H1 (cell line): Measurements from ENCODE around the gene PLEK. TPM values are rescaled to one million over a fixed set of nuclear protein-coding genes. Genes with fewer than 3 reads are reported as not detected.

Source experiments
- CTCF ChIA-PET: fragments of 300-600 bp; sonication (Branson Sonifier 250); formaldehyde crosslinking; loops from one replicate; lab custom pipeline; 2021; ENCODE audit not compliant: partially characterized antibody; lab: Charles Lee
- POLR2A ChIA-PET: fragments of 300-600 bp; sonication (Branson Sonifier 250); formaldehyde crosslinking; loops from one replicate; lab custom pipeline; 2021; ENCODE audit warnings: inconsistent platforms; ENCODE audit not compliant: partially characterized antibody; lab: Charles Lee
- DNase-seq, 2 experiments: peaks; one replicate each; pipeline versions ENCODE4 v3.0.0 to v3.0.0-alpha.2; 2010 to 2022; ENCODE audit warnings: low spot score in 2 of 2, low read depth in 1 of 2, mixed read lengths in 1 of 2
- FAIRE-seq: peaks from 2 replicates; lab custom pipeline; 2011; peaks lifted over from hg19 to GRCh38; lab: Jason Lieb, UNC
- H2AFZ ChIP-seq: 2 replicates; pipeline ENCODE4 v1.8.1; 2012; ENCODE audit warnings: low read length, inconsistent platforms
- H2AK5ac ChIP-seq: 2 replicates; pipeline ENCODE4 v1.6.1; 2013; ENCODE audit warnings: low read depth, low read length
- H2BK120ac ChIP-seq: replicated peaks from 2 replicates; pipeline ENCODE3; 2013; ENCODE audit warnings: low read depth, low read length, inconsistent platforms
- H2BK12ac ChIP-seq: 2 replicates; pipeline ENCODE4 v1.6.1; 2013; ENCODE audit warnings: low read depth, low read length
- H2BK15ac ChIP-seq: 2 replicates; pipeline ENCODE4 v1.6.1; 2013; ENCODE audit warnings: low read length
- H2BK20ac ChIP-seq: 2 replicates; pipeline ENCODE4 v1.6.1; 2013; ENCODE audit warnings: low read length
- H2BK5ac ChIP-seq: 2 replicates; pipeline ENCODE4 v1.6.1; 2013; ENCODE audit warnings: low read depth, low read length
- H3K14ac ChIP-seq: 2 replicates; pipeline ENCODE4 v1.6.1; 2013; ENCODE audit warnings: inconsistent platforms; ENCODE audit not compliant: insufficient read length
- H3K18ac ChIP-seq: 2 replicates; pipeline ENCODE4 v1.6.1; 2013; ENCODE audit warnings: low read length; ENCODE audit errors: extremely low read depth
- H3K23ac ChIP-seq: 2 replicates; pipeline ENCODE4 v1.6.1; 2013; ENCODE audit warnings: inconsistent platforms; ENCODE audit not compliant: insufficient read length
- H3K23me2 ChIP-seq: 2 replicates; pipeline ENCODE4 v1.6.1; 2013; ENCODE audit warnings: low read depth, low read length
- H3K27ac ChIP-seq: 2 replicates; pipeline ENCODE4 v1.6.1; 2011; ENCODE audit warnings: low read depth, low read length, inconsistent platforms
- H3K27me3 ChIP-seq, 4 experiments: replicated peaks in 1 of 4; 1 replicate in 1 of 4; 2 replicates in 3 of 4; pipeline versions ENCODE4 v1.6.1 to v1.8.1; 2011 to 2013; ENCODE audit warnings: low read length in 3 of 4, mild to moderate bottlenecking in 3 of 4, inconsistent platforms in 2 of 4, mixed read lengths in 2 of 4, moderate library complexity in 1 of 4; ENCODE audit not compliant: control insufficient read depth in 3 of 4, insufficient read depth in 3 of 4; ENCODE audit errors: extremely low read depth in 1 of 4
- H3K36me3 ChIP-seq, 4 experiments: 2 replicates each; pipeline versions ENCODE4 v1.6.1 to v1.8.1; 2011 to 2013; ENCODE audit warnings: mild to moderate bottlenecking in 4 of 4, low read length in 3 of 4, moderate library complexity in 2 of 4, control low read depth in 1 of 4, inconsistent platforms in 1 of 4; ENCODE audit not compliant: insufficient read depth in 4 of 4, control insufficient read depth in 2 of 4
- H3K4ac ChIP-seq: replicated peaks from 2 replicates; pipeline ENCODE3; 2013; ENCODE audit warnings: low read length, low read depth, mixed read lengths, inconsistent platforms; ENCODE audit not compliant: insufficient read length
- H3K4me1 ChIP-seq, 4 experiments: replicated peaks in 1 of 4; 1 replicate in 1 of 4; 2 replicates in 3 of 4; pipeline versions ENCODE4 v1.6.1 to v1.8.1; 2011 to 2013; ENCODE audit warnings: low read length in 3 of 4, inconsistent platforms in 2 of 4, mixed read lengths in 1 of 4; ENCODE audit not compliant: insufficient read depth in 4 of 4, control insufficient read depth in 3 of 4
- H3K4me2 ChIP-seq, 2 experiments: 2 replicates each; pipeline versions ENCODE4 v1.6.1 to v1.8.1; 2011 to 2013; ENCODE audit warnings: low read depth in 2 of 2, low read length in 2 of 2, control low read depth in 1 of 2, inconsistent platforms in 1 of 2, mild to moderate bottlenecking in 1 of 2; ENCODE audit not compliant: insufficient read depth in 1 of 2
- H3K4me3 ChIP-seq, 4 experiments: fragments of 200-600, 300-600 bp in 1 of 4; sonication (generic), shearing (Covaris generic), sonication (Bioruptor Twin) in 1 of 4; 2 replicates each; pipeline versions ENCODE4 v1.5.1 to v1.8.1; 2011 to 2016; ENCODE audit warnings: low read length in 4 of 4, low read depth in 3 of 4, control low read depth in 2 of 4, inconsistent platforms in 2 of 4, mild to moderate bottlenecking in 2 of 4, mixed read lengths in 1 of 4, moderate library complexity in 1 of 4; ENCODE audit not compliant: insufficient read depth in 2 of 4; ENCODE audit errors: extremely low read depth in 1 of 4
- H3K56ac ChIP-seq: replicated peaks from 2 replicates; pipeline ENCODE3; 2013; ENCODE audit warnings: low read depth, mild to moderate bottlenecking, mixed read lengths, low read length, inconsistent platforms; ENCODE audit not compliant: insufficient read length
- H3K79me1 ChIP-seq: 2 replicates; pipeline ENCODE4 v1.6.1; 2013; ENCODE audit warnings: low read depth, low read length, control low read depth
- H3K79me2 ChIP-seq, 2 experiments: 2 replicates each; pipeline versions ENCODE4 v1.6.1 to v1.8.1; 2012 to 2013; ENCODE audit warnings: low read length in 2 of 2, mild to moderate bottlenecking in 2 of 2, inconsistent platforms in 1 of 2; ENCODE audit not compliant: insufficient read depth in 2 of 2, control insufficient read depth in 1 of 2
- H3K9ac ChIP-seq, 4 experiments: replicated peaks in 1 of 4; 1 replicate in 1 of 4; 2 replicates in 3 of 4; pipeline versions ENCODE4 v1.6.1 to v1.8.1; 2011 to 2013; ENCODE audit warnings: low read depth in 3 of 4, low read length in 3 of 4, control low read depth in 2 of 4, mild to moderate bottlenecking in 2 of 4, moderate library complexity in 2 of 4, inconsistent platforms in 1 of 4; ENCODE audit errors: extremely low read depth in 1 of 4
- H3K9me3 ChIP-seq, 2 experiments: 2 replicates each; pipeline versions ENCODE4 v1.6.1 to v1.8.1; 2012 to 2013; ENCODE audit warnings: mild to moderate bottlenecking in 2 of 2, moderate library complexity in 2 of 2, control low read depth in 1 of 2, inconsistent platforms in 1 of 2, low read depth in 1 of 2, low read length in 1 of 2, mixed read lengths in 1 of 2; ENCODE audit not compliant: insufficient read depth in 2 of 2
- H4K20me1 ChIP-seq, 2 experiments: replicated peaks in 1 of 2; 2 replicates each; pipeline versions ENCODE3 to v1.8.1; 2011 to 2013; ENCODE audit warnings: inconsistent platforms in 2 of 2, low read length in 2 of 2, mild to moderate bottlenecking in 1 of 2; ENCODE audit not compliant: insufficient read depth in 2 of 2, control insufficient read depth in 1 of 2
- H4K5ac ChIP-seq: 2 replicates; pipeline ENCODE4 v1.6.1; 2013; ENCODE audit warnings: low read length, low read depth, mixed read lengths, inconsistent platforms; ENCODE audit not compliant: insufficient read length
- H4K8ac ChIP-seq: 2 replicates; pipeline ENCODE4 v1.8.0; 2013; ENCODE audit warnings: mild to moderate bottlenecking, moderate library complexity, low read length, inconsistent platforms; ENCODE audit not compliant: insufficient read depth; ENCODE audit errors: extremely low read depth
- H4K91ac ChIP-seq: replicated peaks from 2 replicates; pipeline ENCODE3; 2013; ENCODE audit warnings: low read length, mixed read lengths, inconsistent platforms; ENCODE audit not compliant: insufficient read length
- BACH1 ChIP-seq: IDR thresholded peaks from 2 replicates; pipeline ENCODE4 v1.6.1; 2012; ENCODE audit warnings: low read length, improper control_type of control experiment
- CBX5 ChIP-seq: fragments of 300-800, 300-1000 bp; sonication (generic); IDR thresholded peaks from 2 replicates; pipeline ENCODE4 v1.7.1; 2016; ENCODE audit warnings: antibody characterized with exemption, low read length, low read depth
- CHD1 ChIP-seq: IDR thresholded peaks from 2 replicates; pipeline ENCODE4 v1.6.1; 2012; ENCODE audit warnings: low read depth, low read length, improper control_type of control experiment
- CTBP2 ChIP-seq: IDR thresholded peaks from 2 replicates; pipeline ENCODE4 v1.7.0; 2011; ENCODE audit warnings: borderline replicate concordance, mild to moderate bottlenecking, moderate library complexity, mixed read lengths, low read length; ENCODE audit not compliant: insufficient read depth, insufficient read length
- KDM1A ChIP-seq: fragments of 200-600, 300-600 bp; sonication (generic); IDR thresholded peaks from 2 replicates; pipeline ENCODE4 v1.7.1; 2016; ENCODE audit warnings: mild to moderate bottlenecking, low read length, borderline replicate concordance
- RFX5 ChIP-seq: IDR thresholded peaks from 2 replicates; pipeline ENCODE4 v1.6.1; 2011; ENCODE audit warnings: low read depth, low read length, improper control_type of control experiment, borderline replicate concordance
- SAP30 ChIP-seq: fragments of 300-600 bp; sonication (generic); IDR thresholded peaks from 2 replicates; pipeline ENCODE4 v1.7.1; 2012; ENCODE audit warnings: low read length, moderate library complexity, mild to moderate bottlenecking, inconsistent platforms; ENCODE audit not compliant: insufficient read depth, insufficient replicate concordance
- SP1 ChIP-seq: IDR thresholded peaks from 2 replicates; pipeline ENCODE4 v1.6.1; 2011; ENCODE audit warnings: low read depth, low read length
- SP4 ChIP-seq: IDR thresholded peaks from 2 replicates; pipeline ENCODE4 v1.6.1; 2012; ENCODE audit warnings: low read length, inconsistent platforms
- SRF ChIP-seq: IDR thresholded peaks from 2 replicates; pipeline ENCODE4 v1.6.1; 2011; ENCODE audit warnings: mild to moderate bottlenecking, low read depth, low read length, moderate library complexity
- TAF1 ChIP-seq: IDR thresholded peaks from 2 replicates; pipeline ENCODE4 v1.6.1; 2011; ENCODE audit warnings: mild to moderate bottlenecking, low read depth, low read length
- TEAD4 ChIP-seq: IDR thresholded peaks from 2 replicates; pipeline ENCODE4 v1.6.1; 2012; ENCODE audit warnings: low read depth, low read length, inconsistent platforms, mixed read lengths
- YY1 ChIP-seq: IDR thresholded peaks from 2 replicates; pipeline ENCODE4 v1.6.1; 2011; ENCODE audit warnings: low read depth, mild to moderate bottlenecking, low read length
- WGBS, 2 experiments: shearing (Covaris generic) in 1 of 2; methylation state at CpG; one replicate each; pipeline versions ENCODE4 v1.1.6 to v1.1.7; 2013 to 2015; ENCODE audit warnings: low lambda C conversion rate in 2 of 2, mixed read lengths in 2 of 2, inconsistent platforms in 1 of 2, low coverage in 1 of 2, missing lambda C conversion rate in 1 of 2; ENCODE audit not compliant: insufficient replicate concordance in 2 of 2, insufficient coverage in 1 of 2, insufficient read length in 1 of 2; ENCODE audit errors: extremely low coverage in 1 of 2, missing lambda C conversion rate in 1 of 2; 5-methylcytosine and 5-hydroxymethylcytosine counted together
- polyA plus RNA-seq, 7 experiments: library from polyadenylated mRNA; depleted of rRNA in 3 of 7; stranded (reverse) in 5 of 7; unstranded in 2 of 7; fragments of >200 nt in 5 of 7; fragments of 200-250 nt in 2 of 7; gene quantifications; 1 replicate in 5 of 7; 2 replicates in 1 of 7; 4 replicates in 1 of 7; pipeline versions ENCODE4 v1.2.1 to v1.2.3, GENCODE V29; 2011 to 2013; ENCODE audit warnings: missing spikeins in 2 of 7, mixed read lengths in 2 of 7
- total RNA-seq: library from RNA; stranded (reverse); fragmentation: NEBNext Ultra II Directional; extraction: Animal tissue kit (Norgen Biotek cat#: 25700); gene quantifications from 2 replicates; pipeline ENCODE4 v1.2.1, GENCODE V29; 2021
- TF ChIP-seq, protein P1 (sequence below): IDR thresholded peaks from 2 replicates; pipeline ENCODE4 v1.6.1; 2012; ENCODE audit warnings: inconsistent platforms

Gene PLEK
- total and polyA plus RNA-seq, 2 of the 8 experiments (the other 6 are each of a cell fraction or from before 2014, with no cell fraction given) = not detected

DNA sequence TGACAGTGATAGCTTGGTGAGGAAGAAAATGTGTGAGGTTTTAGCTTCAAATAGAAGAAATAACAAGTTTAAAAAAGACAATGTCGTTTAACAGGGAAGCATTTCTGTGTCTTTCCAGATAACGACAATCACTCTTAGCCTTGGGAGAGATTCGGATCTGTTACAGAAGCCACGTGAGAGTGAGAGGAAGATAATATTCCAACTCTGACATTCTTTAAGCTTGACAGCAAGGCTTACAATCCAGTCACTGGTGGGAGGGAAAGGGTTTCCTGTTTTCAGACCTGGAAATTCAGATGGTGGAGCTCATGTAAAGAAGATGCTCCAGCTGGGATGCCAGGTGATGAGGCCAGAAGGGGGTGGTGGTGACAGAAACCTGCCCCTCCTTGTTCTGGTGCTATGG lies 71.2 kb downstream of the PLEK start:
- H3K4me3 ChIP-seq = no peak overlapping the region
- H2AFZ ChIP-seq = no peak overlapping the region
- H3K79me1 ChIP-seq = no peaks in the 10 kb centered on the region
- POLR2A ChIA-PET = interaction anchor here (0.6 kb wide), 1 partner anchor 71 kb away, joined by 3 read pairs; the partner anchor contains the start of gene PLEK
- no peaks in the 10 kb centered on the region for H3K27me3 ChIP-seq
- H4K20me1 ChIP-seq = no peaks in the 10 kb centered on the region
- H3K56ac ChIP-seq = no peak overlapping the region
- no peak overlapping the region for H3K9ac ChIP-seq
- DNase-seq = no peak
- no peak overlapping the region for H4K8ac ChIP-seq
- H3K23ac ChIP-seq = no peak overlapping the region
- H2BK5ac ChIP-seq = no peak overlapping the region
- no peak overlapping the region for H3K4ac ChIP-seq
- H2BK15ac ChIP-seq = no peak overlapping the region
- no peaks in the 10 kb centered on the region for H3K4me1 ChIP-seq
- H3K27ac ChIP-seq = no peak overlapping the region
- FAIRE-seq = no peak
- H3K14ac ChIP-seq = no peak overlapping the region
- H3K4me2 ChIP-seq = no peak overlapping the region
- H3K9me3 ChIP-seq = peaks cover 0 to 3% of the 10 kb centered on the region in 2 experiments; a peak in 1 of 4 replicates
- H2BK120ac ChIP-seq = no peak overlapping the region
- H2AK5ac ChIP-seq = no peak overlapping the region
- H3K36me3 ChIP-seq = no peaks in the 10 kb centered on the region
- no peak overlapping the region for H3K18ac ChIP-seq
- H3K23me2 ChIP-seq = no peaks in the 10 kb centered on the region
- CTCF ChIA-PET = interaction anchor here (0.8 to 1.0 kb wide), 2 partner anchors 116 to 144 kb away, joined by 3 read pairs; partner anchors contain the start of gene CNRIP1
- WGBS, 2 experiments = 86% methylated on average over 4 of the region's 4 CpGs; no CpG with 5 or more reads in 1 of the 2 experiments
- no peak overlapping the region for H2BK20ac ChIP-seq
- H2BK12ac ChIP-seq = no peak overlapping the region
- no peaks in the 10 kb centered on the region for H3K79me2 ChIP-seq
- H4K5ac ChIP-seq = no peak overlapping the region
- H4K91ac ChIP-seq = no peak overlapping the region
- TF ChIP-seq CBX5 = no peak
- no peak for TF ChIP-seq CHD1
- no peak for TF ChIP-seq CTBP2
- no peak for TF ChIP-seq SP1
- no peak for TF ChIP-seq RFX5
- no peak for TF ChIP-seq SP4
- TF ChIP-seq KDM1A = no peak
- TF ChIP-seq SAP30 = no peak
- TF ChIP-seq SRF = no peak
- no peak for TF ChIP-seq YY1
- TF ChIP-seq BACH1 = no peak
- no peak for TF ChIP-seq TAF1
- no peak for TF ChIP-seq TEAD4
- TF ChIP-seq, protein P1, sequence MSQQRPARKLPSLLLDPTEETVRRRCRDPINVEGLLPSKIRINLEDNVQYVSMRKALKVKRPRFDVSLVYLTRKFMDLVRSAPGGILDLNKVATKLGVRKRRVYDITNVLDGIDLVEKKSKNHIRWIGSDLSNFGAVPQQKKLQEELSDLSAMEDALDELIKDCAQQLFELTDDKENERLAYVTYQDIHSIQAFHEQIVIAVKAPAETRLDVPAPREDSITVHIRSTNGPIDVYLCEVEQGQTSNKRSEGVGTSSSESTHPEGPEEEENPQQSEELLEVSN = no peak
